Anterior cingulate cortex (tissue), 58 donors: ENCODE data around the gene PLD4.

Experiments
- DNase-seq, 58 donors: peaks; one replicate each; lab custom pipeline; 2025; lab: John Stamatoyannopoulos, UW

The PLD4 gene

DNA sequence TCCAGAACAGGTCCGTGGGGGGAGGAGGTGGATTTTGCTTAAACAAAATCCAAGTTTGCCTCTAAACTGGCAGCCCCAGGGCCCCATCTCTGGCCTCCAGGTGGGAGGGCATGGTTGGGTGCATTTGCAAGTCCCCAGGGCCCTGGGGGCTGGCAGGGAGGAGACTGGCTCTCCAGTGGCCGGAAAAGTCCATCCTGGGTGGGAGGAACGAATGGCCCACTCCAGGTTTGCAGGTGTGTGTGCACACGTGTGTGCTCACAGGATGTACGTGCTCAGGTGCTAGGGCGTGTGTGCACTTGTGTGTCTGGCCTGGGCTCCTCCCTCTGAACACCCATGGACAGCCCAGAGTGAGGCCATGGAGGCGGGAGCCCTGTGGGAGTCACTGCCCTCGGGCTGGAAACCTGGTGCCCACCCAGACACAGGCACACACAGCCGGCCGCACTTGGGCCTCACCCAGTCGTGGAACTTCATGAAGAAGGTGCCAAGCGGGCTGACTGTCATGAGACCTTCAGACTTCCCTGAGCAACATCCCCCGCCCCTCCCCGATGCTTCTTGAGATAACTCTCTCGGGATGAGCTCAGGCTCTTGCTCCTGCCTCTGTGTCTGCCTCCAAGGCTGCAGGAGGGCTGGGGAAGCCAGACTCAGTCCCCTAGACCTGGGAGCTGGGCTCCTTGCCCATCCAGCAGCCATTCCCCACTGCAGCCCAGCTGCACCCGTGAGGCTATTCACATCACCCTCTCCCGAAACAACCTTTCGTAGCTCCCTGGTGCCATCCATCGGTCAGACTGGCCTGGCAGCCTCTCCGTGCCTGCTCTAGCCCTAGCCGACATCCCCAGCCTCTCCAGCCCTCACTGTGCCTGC, 44.1 kb downstream of the PLD4 start:
- DNase-seq = no peak

DNA sequence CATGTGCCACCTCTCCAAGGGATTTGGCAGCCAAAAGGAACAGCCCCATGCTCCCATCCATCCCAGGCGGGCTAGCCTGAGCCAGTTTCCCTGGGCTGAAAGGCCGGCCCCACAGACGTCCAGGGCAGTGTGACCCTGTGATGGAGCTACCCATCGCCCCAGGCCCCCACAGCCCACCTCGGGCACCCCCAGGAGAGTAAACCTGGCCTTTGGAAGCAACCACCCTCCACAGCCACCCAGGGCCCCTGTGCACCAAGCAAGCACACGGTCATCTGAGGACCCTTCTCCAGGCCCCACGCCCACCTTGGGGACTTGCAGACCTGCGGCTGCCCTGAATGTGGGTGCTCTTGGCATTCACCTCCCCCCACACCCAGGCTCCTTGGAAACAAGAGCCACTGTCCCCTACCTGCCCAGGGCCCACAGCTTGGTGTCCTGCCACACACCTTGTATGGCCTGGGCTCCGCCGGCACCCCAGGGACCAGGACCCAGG, 45.1 kb downstream of the PLD4 start:
- DNase-seq = no peak

DNA sequence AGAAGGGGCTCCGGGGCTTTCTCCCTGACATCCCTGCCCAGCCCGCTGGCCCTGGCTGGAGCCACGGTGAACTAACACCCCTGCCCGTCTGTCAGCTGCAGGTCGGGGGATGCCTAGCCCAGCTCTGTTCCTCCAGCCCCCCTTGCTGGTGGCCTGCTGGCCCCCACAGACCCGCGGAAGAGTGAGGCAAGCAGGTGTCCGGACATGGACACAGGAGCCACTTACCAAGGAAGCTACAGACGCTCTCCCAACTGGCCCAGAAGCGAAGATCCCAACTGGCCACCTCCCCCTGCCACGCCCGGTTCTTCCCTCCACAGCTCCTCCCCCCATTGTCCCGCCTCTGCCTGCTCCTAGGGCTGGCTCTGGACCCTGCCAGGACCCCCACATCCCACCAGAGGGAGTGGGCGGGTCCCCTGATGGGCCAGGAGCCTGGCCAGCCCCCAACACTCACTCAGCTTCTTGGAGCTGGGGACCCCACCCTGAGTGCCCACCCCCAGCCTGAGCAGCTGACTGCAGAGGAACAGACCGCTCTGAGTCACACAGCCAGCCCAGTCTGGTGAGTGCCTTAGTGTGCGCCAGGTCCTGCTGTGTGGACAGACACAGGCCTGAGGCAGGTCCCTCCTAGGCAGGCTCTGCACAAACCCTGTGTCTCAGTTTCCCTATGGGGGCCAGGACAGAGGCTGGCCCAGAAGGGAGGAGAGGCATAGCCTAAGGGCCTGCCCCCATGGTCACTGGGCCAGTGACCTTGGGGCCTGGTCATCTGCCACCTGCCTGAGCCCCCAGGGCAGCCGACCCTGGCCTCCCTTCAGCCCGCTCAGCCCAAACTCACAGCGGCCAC, 45.8 kb downstream of the PLD4 start:
- DNase-seq = no peak

DNA sequence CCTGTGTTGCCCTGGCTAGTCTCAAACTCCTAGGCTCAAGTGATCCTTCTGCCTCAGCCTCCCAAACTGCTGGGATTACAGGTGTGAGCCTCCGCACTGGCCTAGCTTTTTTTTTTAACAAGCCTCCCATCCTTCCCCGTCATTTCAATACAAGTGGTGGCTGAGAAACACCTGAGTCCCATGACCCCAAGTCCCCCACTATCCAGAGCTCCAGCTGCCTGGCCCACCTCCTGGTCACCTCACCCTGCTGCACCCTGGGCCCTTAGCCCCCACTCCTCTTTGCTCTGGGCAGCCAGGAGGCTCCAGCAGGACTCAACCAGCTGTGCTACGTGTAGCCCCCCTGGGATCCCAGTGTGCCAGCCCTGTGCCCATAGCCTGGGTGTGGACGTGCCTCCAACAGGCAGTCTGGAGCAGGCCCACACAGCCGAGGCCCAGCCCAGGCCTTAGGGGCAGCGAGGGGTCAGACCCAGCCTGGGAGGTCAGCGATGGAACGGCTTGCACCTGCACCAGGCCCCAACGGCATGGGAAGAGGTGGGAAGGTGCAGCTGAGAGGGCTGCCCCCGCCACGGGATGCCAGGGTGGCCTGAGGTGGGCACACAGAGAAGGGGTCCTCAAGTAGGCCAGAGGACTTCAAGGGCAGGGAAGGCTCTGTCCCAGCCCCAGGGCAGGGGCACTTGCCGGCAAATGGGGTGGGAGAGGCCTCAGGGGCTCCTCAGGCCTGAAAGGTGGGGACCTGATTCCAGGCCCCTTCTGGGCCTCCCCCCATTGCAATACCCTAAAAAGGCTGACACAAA, 47.0 kb downstream of the PLD4 start:
- DNase-seq = no peak

DNA sequence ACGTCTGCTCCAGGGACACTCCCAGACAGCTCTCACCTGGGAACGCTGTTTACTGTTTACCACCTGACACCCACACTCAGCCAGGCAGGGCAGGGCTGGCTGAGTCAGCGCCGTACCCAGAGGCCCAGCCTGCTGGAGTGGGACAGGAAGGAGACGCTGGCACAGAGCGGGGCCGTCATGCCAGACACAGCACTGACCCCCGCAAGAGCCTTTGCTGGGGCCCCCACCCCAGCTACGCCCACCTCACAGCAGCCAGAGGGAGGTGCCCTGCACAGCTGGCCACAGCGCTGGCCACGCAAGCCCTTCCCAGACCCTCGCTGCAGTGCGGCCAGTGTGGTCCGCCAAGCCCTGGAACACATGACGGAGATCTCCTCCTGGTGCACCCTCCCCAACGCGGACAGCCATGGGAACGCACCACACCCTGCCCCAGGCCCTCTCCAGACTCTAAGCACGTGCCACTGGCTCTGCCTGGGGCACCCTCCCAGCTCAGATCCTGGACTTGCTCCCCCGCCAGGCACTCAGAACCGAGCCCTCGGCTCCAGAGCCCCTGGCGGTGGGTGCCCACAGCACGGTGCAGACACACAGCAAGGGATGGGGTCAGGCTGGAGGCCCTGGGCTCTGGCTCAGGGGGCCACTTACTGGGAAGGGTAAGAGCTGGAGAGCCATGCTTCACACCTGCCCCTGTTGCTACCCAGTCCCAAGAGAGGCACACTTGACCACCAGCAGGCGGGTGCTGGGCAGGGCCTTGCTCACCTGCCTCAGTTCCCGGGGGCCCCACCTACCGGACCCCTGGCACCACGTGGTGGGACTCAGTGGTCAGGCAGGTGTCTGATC, 47.8 kb downstream of the PLD4 start:
- DNase-seq = no peak

DNA sequence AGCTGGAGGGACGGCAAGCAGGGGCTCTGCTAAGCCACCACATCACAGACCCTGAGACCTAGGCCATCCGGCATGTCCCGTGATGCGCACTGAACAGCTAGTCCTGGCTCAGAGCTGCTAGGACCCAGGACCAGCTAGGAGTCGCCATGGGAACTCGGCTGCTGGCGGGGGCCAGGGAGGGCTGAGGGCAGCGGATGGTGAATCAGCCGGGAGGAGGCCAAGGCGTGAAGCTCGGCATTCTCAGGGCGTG, 48.4 kb downstream of the PLD4 start:
- peak in 7 of 58 donors; percentile 18 to 50 (median 37) for DNase-seq

DNA sequence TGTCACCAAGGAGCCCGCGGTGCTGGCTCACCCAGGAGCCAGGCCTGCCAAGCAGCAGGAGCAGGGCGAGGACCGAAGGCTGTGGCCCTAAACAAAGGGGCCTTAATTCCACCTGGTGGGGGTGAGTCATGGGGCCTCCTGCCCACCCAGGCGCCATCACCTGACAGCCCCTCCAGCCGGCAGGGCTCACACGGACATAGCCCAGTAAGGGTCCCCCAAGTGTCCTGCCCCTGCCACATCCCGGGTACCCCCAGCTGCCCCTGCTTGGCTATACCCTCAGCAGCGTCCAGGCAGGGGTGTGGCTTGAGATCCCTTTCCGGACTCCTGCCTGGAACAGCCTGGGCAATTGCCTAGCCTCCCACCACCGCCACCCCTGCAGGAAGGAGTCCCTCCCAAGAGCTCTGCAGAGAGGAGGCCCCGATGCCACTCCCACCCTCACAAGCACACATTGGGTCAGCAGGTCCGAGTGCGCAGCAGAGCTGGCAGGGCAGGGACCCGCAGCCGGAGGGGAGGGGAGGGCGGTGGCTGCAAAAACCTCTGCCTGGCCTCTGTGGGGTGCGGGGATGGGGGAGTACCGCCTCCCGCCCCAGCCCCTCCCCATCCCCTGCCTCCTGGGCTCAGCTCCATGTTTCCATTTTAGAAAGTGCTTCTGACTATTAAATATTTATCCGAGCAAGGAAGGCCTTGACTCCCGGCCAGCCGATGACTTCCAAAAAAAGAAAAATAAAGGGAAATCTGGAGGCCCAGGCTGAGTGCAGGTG, 48.9 kb downstream of the PLD4 start:
- DNase-seq = peak in 5 of 58 donors; percentile 32 to 80 (median 56)

DNA sequence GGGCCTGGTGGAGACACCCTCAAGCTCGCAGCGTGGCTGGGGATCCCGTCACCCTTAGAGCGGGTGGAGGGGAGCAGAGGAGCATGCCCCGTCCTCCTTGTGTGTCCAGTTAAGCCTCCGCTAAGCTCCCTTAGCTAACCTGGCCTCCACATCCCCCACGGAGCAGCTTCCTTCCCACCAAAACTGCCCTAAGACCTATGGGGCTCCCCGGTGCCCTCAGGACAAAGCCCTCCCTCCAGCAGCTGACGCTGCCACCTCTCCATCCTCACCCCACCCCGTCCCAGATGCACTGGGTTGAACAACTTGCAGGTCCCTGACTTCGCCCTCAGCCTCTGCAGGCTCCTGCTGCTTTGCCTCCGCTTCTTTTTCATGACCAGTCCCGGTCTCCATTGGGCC, 49.5 kb downstream of the PLD4 start:
- DNase-seq = no peak

DNA sequence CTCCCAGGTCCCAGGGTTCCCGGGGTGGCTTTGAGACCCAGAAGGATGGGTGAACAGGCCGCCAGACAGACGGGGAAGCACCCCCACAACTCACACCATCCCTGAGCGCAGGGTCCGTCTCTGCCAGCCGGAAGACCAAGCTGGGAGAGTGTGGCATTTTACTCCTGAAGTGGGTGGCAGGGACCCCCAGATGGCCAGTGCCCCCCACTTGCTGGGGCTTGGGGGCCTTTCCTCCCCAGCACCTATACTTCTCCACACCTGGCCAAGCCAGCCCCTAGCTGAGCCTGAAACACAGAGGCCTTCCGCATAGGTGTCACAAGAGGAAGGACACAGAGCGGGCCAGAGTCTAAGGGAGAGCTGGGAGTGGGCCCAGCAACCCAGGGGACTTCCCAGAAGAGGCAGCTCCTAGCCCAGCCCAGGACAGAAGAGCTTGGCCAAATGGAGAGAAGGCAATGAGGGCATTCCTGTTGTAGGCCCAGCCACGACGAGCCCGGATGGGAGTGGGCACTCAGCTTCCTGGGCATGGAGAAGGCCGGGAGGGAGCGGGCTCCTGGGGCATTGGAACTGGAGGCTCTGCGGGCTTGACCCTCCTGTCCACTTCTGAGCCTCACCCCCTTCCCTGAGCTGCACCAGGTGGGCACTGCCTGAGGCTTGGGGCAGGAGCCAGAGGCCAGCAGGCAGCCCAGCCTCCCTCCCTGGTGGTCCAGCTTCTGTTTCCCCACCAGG, 50.1 kb downstream of the PLD4 start:
- no peak for DNase-seq

DNA sequence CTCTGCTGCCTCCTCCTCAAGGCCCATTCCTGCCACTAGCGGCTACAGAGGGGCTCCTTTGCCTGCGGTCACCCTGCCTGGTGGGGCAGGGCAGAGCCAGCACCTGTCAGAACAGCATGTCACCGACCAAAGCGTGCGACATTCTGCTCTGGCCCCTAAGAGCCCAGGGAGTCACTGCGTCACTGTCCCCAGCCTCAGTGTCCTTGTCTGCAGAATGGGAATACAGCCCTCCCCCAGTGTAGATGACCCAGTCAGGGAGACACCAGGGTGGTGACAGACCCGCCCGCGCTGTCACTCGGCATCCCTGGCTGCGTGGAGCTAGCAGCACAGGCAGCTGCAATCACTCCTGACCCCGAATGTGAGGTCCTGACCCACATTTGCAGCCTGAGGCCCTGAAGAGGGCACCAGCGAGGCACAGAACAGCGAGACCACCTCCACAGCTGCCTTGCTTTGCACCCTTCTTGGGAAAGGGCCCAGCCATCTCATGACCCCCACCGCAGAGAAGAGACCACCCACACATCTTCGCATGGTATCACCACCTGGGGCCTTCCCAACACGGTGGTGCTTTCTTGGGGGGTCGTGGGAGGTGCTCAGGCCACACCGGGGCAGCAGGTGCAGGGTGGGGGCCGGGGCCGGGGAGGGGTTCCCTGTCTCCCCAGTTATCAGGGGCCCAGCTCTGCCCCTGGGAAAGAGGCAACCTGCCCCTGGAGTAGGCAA, 51.0 kb downstream of the PLD4 start:
- no peak for DNase-seq

DNA sequence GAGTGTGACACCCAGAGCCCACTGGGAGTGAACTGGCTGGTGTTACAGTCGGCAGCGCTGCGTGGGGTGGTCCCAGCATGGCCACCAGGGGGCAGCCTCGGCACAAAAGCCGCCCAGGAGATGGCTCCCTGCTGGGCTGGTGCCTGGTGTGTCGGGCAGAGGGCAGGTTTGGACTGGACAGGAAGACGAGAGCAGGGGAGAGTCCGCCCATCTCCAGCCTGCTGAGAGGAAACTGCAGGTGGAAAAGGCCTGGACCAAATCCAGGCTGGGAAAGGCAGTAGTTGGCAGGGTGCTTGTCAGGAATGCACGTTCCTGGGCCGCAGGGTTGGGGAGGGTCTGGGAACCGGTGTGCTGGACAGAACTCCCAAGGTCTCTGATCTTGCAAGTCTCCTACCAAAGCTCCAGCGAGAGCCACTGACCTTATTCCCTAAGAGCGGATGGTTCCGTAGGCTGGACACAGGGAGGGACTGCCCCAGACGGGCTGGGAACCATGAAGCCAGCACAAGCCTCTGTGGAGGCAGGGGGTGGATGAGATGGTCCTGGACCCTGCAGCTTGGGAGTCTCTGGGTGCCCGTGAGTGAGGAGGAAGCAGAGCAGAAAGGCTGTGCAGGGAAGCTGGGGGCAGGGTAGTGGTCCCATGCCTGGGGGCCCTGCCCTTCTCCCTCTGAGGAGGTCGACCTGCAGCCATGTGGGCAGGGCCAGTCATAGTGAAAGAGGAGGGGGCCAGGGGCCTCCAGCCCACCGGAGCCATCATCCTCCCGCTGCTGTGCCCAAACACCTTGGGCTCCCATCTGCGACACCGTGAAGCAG, 51.7 kb downstream of the PLD4 start:
- peak in 45 of 58 donors; percentile 19 to 74 (median 48) for DNase-seq

DNA sequence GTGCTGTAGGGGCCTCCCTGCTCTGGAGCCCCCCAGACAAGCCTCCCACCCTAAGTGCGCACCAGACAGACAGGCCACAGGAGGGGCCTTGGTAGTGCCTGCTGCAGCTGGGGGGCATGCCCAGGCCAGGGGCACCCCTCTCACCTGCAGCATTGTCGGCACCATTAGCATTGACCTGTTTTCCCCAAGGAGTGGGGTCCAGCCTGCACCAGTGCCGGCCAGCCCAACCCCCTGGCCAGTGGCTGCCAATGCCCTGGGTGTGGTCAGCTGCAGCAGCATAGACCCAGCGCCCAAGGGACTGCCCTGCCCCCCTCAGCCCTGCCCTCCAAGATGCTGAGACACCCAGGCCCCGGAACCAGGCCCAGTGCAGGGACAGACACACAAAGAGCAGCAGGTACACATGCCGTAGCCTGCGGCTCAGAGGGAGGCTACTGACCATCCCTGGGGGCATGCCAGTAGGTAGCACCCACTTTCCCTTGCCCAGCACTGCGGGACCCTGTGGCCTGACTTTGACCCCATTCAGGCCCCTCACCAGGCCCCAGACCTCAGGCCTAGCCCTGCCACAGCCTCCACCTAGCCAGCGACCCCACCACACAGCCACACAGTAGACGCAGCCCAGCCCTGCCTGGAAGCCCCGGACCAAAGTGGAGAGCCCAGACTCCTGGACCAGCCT, 52.5 kb downstream of the PLD4 start:
- DNase-seq = no peak

DNA sequence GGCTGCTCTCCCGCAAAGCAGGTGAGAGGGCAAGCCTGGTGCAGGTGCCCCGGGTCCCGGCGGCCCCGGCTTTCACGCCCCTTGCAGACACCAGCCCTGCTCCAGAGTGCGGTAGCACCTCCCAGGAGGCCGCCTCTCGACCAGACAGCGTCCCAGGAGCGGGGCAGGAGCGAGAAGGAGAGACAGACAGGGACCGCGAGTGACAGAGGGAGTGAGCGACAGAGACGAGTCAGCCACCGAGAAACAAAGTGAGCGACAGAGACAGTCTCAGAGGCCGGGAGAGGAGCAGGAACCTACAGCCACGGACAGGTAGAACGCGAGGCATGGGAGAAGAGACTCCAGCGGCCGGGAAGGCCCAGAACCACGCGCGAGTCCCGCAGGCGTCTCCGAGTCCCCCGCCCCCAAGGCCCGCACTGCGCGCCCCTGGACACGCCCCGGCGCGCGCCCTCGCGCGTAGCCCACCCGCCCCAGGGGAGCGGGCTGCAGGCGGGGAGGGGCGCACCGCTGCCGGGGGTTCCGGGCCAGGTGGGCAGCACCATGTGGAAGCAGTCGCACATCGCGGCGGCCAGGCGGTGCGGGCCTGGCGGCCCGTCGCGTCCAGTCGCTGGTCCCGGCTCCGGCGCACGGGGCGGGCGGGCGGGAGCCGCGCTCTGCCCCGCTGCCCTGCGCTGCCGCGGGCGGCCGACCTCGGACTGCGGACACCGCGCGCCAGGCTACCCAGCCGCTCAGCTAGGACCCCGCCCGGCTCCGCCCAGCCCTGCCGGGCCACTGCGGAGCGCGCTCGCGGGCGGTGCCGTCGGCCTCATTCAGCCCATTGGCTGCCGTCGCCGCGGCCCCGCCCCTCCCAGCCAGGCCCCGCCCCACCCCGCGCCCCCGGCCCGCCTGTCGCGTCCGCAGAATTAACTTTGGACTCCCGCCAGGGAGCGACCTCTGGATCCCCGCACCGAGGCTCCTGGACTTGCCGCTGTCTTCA, 53.3 kb downstream of the PLD4 start, which contains the start of gene AHNAK2:
AHNAK2 (minus strand) TSS at position 694 of the 973 bp plus-strand sequence; CDS start at position 557, 137 bp downstream.
- DNase-seq = peak in 31 of 58 donors; percentile 5 to 73 (median 43)

DNA sequence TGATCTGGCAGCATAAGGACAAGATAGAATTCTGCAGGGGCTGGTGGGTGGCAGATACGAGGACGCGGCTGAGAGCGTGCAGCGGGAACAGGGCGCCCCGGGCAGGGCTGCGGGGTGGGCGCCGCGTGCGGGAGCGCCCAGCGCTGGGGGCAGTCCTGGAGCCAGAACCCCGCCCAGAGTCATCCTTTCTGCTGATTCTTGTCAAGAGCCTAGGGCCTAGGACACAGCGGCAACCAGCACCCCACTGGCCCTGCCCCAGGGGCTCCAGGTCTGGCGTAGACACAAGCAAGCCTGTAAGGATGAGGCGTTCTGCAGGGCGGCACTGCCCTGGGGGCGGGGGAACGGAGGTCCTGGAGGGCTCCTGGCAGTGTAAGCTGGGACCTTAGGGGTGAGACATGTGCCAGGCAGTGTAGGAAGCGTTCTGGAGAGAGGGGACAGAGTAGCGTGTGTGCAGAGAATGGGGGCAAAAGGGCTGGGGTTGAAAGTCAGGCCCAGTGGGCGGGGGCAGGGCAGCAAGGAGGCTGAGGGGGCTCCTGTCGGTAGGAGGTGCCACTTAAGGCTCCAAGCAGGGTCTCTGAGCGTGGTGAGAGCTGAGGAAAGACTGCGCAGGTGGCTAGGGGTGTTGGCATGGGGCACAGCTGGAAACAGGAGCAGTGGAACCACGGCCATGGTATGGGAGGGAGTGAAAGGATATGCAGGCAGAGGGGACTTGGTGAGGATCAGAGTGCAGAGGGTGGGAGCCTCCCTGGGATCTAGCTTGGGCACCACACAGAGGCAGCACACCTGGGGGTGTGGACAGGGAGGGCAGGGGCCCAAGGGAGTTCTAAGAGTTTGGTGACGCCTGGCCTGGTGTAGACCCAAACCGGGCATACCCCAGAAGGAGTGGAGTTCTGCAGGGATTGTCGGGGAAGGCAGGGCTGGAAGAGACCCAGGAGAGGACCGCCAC, 54.3 kb downstream of the PLD4 start:
- DNase-seq = no peak
